OCI-LY1 (cell line): ENCODE results near the gene VRK1.

Source experiments
- EZH2 ChIP-seq: fragments of 200-600 bp; sonication (generic), shearing (Covaris generic); IDR thresholded peaks from 2 replicates; pipeline ENCODE4 v1.8.0; 2017; ENCODE audit warnings: borderline replicate concordance, mixed run types, mild to moderate bottlenecking, antibody characterized with exemption, low read length, moderate library complexity, mixed read lengths
- TF ChIP-seq, protein P1 (sequence below): fragments of 200-600 bp; sonication (generic), shearing (Covaris generic); IDR thresholded peaks from 2 replicates; pipeline ENCODE4 v1.5.1; 2017; ENCODE audit warnings: mild to moderate bottlenecking, antibody characterized with exemption, low read length, moderate library complexity, mixed read lengths

GRCh38 chr14:96747608-96748007, 49.6 kb upstream of the VRK1 start:
- no peak for TF ChIP-seq EZH2
- TF ChIP-seq, protein P1, sequence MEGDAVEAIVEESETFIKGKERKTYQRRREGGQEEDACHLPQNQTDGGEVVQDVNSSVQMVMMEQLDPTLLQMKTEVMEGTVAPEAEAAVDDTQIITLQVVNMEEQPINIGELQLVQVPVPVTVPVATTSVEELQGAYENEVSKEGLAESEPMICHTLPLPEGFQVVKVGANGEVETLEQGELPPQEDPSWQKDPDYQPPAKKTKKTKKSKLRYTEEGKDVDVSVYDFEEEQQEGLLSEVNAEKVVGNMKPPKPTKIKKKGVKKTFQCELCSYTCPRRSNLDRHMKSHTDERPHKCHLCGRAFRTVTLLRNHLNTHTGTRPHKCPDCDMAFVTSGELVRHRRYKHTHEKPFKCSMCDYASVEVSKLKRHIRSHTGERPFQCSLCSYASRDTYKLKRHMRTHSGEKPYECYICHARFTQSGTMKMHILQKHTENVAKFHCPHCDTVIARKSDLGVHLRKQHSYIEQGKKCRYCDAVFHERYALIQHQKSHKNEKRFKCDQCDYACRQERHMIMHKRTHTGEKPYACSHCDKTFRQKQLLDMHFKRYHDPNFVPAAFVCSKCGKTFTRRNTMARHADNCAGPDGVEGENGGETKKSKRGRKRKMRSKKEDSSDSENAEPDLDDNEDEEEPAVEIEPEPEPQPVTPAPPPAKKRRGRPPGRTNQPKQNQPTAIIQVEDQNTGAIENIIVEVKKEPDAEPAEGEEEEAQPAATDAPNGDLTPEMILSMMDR = no peak
